Measurements from ENCODE around the gene IFT88.

The IFT88 gene

GRCh38 chr13:20652946-20653345 lies 86.0 kb downstream of the IFT88 start:
- TF ChIP-seq CTCF (IDR thresholded peaks at IDR 0.05; ENCODE audit: control insufficient read depth, extremely low read depth, insufficient read depth) = no peak
- no peak overlapping the region for H3K4me3 ChIP-seq (ENCODE audit: low read depth, low read length)
- DNase-seq (ENCODE audit: low read depth) = no peak

- no peak overlapping the region for H3K4me3 ChIP-seq (ENCODE audit: low read depth, low read length)
- DNase-seq (ENCODE audit: low read depth) = no peak
- TF ChIP-seq CTCF (IDR thresholded peaks at IDR 0.05; ENCODE audit: control insufficient read depth, extremely low read depth, insufficient read depth) = no peak
Measured at GRCh38 chr13:20654156-20654555, 87.2 kb downstream of the IFT88 start.

- TF ChIP-seq CTCF (IDR thresholded peaks at IDR 0.05; ENCODE audit: control insufficient read depth, extremely low read depth, insufficient read depth) = no peak
- no peak for DNase-seq (ENCODE audit: low read depth)
- no peak overlapping the region for H3K4me3 ChIP-seq (ENCODE audit: low read depth, low read length)
Measured at GRCh38 chr13:20658451-20659040, 91.6 kb downstream of the IFT88 start.

GRCh38 chr13:20664351-20664750 lies 97.4 kb downstream of the IFT88 start:
- TF ChIP-seq CTCF (IDR thresholded peaks at IDR 0.05; ENCODE audit: control insufficient read depth, extremely low read depth, insufficient read depth) = no peak
- no peak overlapping the region for H3K4me3 ChIP-seq (ENCODE audit: low read depth, low read length)
- DNase-seq (ENCODE audit: low read depth) = no peak

- no peak for TF ChIP-seq CTCF (IDR thresholded peaks at IDR 0.05; ENCODE audit: control insufficient read depth, extremely low read depth, insufficient read depth)
- DNase-seq (ENCODE audit: low read depth) = no peak
- no peak overlapping the region for H3K4me3 ChIP-seq (ENCODE audit: low read depth, low read length)
Measured at GRCh38 chr13:20666948-20667347, 100.0 kb downstream of the IFT88 start.

- no peak for DNase-seq (ENCODE audit: low read depth)
- no peak overlapping the region for H3K4me3 ChIP-seq (ENCODE audit: low read depth, low read length)
- no peak for TF ChIP-seq CTCF (IDR thresholded peaks at IDR 0.05; ENCODE audit: control insufficient read depth, extremely low read depth, insufficient read depth)
Measured at GRCh38 chr13:20667857-20668437, 101.0 kb downstream of the IFT88 start.

- DNase-seq (ENCODE audit: low read depth) = no peak
- no peak overlapping the region for H3K4me3 ChIP-seq (ENCODE audit: low read depth, low read length)
- TF ChIP-seq CTCF (IDR thresholded peaks at IDR 0.05; ENCODE audit: control insufficient read depth, extremely low read depth, insufficient read depth) = no peak
Measured at GRCh38 chr13:20669162-20669561, 102.2 kb downstream of the IFT88 start.
